SHP77 (cell line): ENCODE measurements around the gene SOX18.

Experiments
- DNase-seq, 2 experiments: peaks; one replicate each; lab custom pipeline; 2025; lab: John Stamatoyannopoulos, UW

Gene SOX18

GRCh38 chr20:64052987-64053840, 3.8 kb upstream of the SOX18 start:
- no peak for DNase-seq

GRCh38 chr20:64052326-64052722, 2.9 kb upstream of the SOX18 start:
- no peak for DNase-seq

GRCh38 chr20:64051561-64052325, 2.3 kb upstream of the SOX18 start:
- DNase-seq, result no peak

GRCh38 chr20:64051033-64051452, 1.6 kb upstream of the SOX18 start:
- DNase-seq, result no peak

- no peak for DNase-seq
These were observed 1.0 kb upstream of the SOX18 start for GRCh38 chr20:64050261-64051032.

- DNase-seq, result no peak
These were observed 430 bp upstream of the SOX18 start for GRCh38 chr20:64049878-64050260.

- no peak for DNase-seq
These were observed 916 bp downstream of the SOX18 start for GRCh38 chr20:64048402-64049044.

- no peak for DNase-seq
These were observed 1.5 kb downstream of the SOX18 start for GRCh38 chr20:64047968-64048401.

GRCh38 chr20:64047046-64047389, 2.4 kb downstream of the SOX18 start:
- DNase-seq, result no peak

- DNase-seq, result no peak
These were observed 4.0 kb downstream of the SOX18 start for GRCh38 chr20:64045346-64046011.

GRCh38 chr20:64044484-64045247, 4.8 kb downstream of the SOX18 start:
- DNase-seq, result no peak

GRCh38 chr20:64043768-64044167, 5.7 kb downstream of the SOX18 start:
- no peak for DNase-seq

GRCh38 chr20:64042054-64042781, 7.2 kb downstream of the SOX18 start:
- DNase-seq, result no peak

GRCh38 chr20:64041781-64042053, 7.7 kb downstream of the SOX18 start:
- no peak for DNase-seq

GRCh38 chr20:64041040-64041780, 8.2 kb downstream of the SOX18 start:
- DNase-seq, result no peak

- no peak for DNase-seq
These were observed 9.0 kb downstream of the SOX18 start for GRCh38 chr20:64040231-64041039.

GRCh38 chr20:64039293-64040160, 9.9 kb downstream of the SOX18 start:
- no peak for DNase-seq
